OCI-LY3 (cell line): ENCODE measurements around the gene ONECUT1.

ENCODE experiments used
- H2AFZ ChIP-seq: fragments of 200-600, 300-600 bp; shearing (Covaris generic); 2 replicates; pipeline ENCODE4 v1.6.0; 2014; ENCODE audit warnings: antibody characterized with exemption, low read depth, low read length
- H3K27ac ChIP-seq: fragments of 200-600, 300-600 bp; sonication (generic); 2 replicates; pipeline ENCODE4 v1.5.1; 2014; ENCODE audit warnings: mild to moderate bottlenecking, low read length, moderate library complexity, mixed read lengths
- H3K27me3 ChIP-seq: fragments of 200-600, 300-600 bp; sonication (generic); 2 replicates; pipeline ENCODE4 v1.6.1; 2014; ENCODE audit warnings: low read depth, low read length, mixed read lengths
- H3K36me3 ChIP-seq: fragments of 200-600, 300-600 bp; sonication (generic); replicated peaks from 2 replicates; pipeline ENCODE3; 2014; ENCODE audit warnings: low read depth, low read length, mixed read lengths
- H3K4me1 ChIP-seq: fragments of 300-600, 200-600 bp; sonication (generic); 2 replicates; pipeline ENCODE4 v1.6.1; 2014; ENCODE audit warnings: low read length, mixed read lengths
- H3K4me2 ChIP-seq: fragments of 200-600, 300-600 bp; sonication (generic); 2 replicates; pipeline ENCODE4 v1.6.1; 2014; ENCODE audit warnings: low read length, mixed read lengths
- H3K4me3 ChIP-seq: fragments of 300-600, 200-600 bp; sonication (generic); 2 replicates; pipeline ENCODE4 v1.5.1; 2014; ENCODE audit warnings: antibody characterized with exemption, mild to moderate bottlenecking, low read length, moderate library complexity
- H3K79me2 ChIP-seq: fragments of 300-600, 200-600 bp; shearing (Covaris generic); 2 replicates; pipeline ENCODE4 v1.6.1; 2014; ENCODE audit warnings: mild to moderate bottlenecking, low read length, mixed read lengths
- H3K9ac ChIP-seq: fragments of 300-600, 200-600 bp; shearing (Covaris generic); 2 replicates; pipeline ENCODE4 v1.6.0; 2014; ENCODE audit warnings: mild to moderate bottlenecking, low read length, moderate library complexity
- H3K9me3 ChIP-seq: fragments of 200-600, 300-600 bp; shearing (Covaris generic); 2 replicates; pipeline ENCODE4 v1.6.1; 2014; ENCODE audit warnings: low read length, mixed read lengths; ENCODE audit not compliant: insufficient read depth
- H4K20me1 ChIP-seq: fragments of 200-600, 300-600 bp; sonication (generic); 2 replicates; pipeline ENCODE4 v1.6.1; 2016; ENCODE audit warnings: low read length, mixed read lengths; ENCODE audit not compliant: insufficient read depth
- EZH2phosphoT487 ChIP-seq: fragments of 200-600 bp; shearing (Covaris generic); IDR thresholded peaks from 2 replicates; pipeline ENCODE4 v1.6.1; 2018; ENCODE audit warnings: antibody characterized with exemption, mixed run types, low read depth
- TF ChIP-seq, protein P1 (sequence below): fragments of 200-600, 300-600 bp; sonication (generic); IDR thresholded peaks from 2 replicates; pipeline ENCODE4 v1.5.1; 2014; ENCODE audit warnings: antibody characterized with exemption, low read length, low read depth

ONECUT1 gene

DNA sequence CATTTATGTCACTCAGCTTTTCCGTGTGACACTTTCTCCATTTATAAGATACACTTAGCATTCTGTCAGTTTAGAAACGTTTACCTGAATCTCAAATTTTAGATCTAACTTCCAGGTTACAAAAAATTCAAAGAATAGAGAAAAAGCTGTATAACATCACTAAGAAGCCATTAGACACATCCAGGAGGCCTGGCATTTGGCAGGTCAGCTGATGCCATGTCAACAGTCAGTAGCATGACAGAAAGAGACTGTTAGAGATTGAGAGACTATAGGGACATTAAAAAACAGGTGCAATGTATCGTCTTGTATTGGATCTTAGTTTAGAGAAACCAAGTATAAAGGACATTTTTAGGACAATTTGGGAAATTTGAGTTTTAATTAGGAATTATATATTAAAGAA lies 57.6 kb downstream of the ONECUT1 start:
- no peak overlapping the region for H3K4me2 ChIP-seq
- peaks cover 38% of the 10 kb centered on the region for H3K4me1 ChIP-seq
- TF ChIP-seq, protein P1, sequence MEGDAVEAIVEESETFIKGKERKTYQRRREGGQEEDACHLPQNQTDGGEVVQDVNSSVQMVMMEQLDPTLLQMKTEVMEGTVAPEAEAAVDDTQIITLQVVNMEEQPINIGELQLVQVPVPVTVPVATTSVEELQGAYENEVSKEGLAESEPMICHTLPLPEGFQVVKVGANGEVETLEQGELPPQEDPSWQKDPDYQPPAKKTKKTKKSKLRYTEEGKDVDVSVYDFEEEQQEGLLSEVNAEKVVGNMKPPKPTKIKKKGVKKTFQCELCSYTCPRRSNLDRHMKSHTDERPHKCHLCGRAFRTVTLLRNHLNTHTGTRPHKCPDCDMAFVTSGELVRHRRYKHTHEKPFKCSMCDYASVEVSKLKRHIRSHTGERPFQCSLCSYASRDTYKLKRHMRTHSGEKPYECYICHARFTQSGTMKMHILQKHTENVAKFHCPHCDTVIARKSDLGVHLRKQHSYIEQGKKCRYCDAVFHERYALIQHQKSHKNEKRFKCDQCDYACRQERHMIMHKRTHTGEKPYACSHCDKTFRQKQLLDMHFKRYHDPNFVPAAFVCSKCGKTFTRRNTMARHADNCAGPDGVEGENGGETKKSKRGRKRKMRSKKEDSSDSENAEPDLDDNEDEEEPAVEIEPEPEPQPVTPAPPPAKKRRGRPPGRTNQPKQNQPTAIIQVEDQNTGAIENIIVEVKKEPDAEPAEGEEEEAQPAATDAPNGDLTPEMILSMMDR = no peak
- no peak for TF ChIP-seq EZH2phosphoT487

DNA sequence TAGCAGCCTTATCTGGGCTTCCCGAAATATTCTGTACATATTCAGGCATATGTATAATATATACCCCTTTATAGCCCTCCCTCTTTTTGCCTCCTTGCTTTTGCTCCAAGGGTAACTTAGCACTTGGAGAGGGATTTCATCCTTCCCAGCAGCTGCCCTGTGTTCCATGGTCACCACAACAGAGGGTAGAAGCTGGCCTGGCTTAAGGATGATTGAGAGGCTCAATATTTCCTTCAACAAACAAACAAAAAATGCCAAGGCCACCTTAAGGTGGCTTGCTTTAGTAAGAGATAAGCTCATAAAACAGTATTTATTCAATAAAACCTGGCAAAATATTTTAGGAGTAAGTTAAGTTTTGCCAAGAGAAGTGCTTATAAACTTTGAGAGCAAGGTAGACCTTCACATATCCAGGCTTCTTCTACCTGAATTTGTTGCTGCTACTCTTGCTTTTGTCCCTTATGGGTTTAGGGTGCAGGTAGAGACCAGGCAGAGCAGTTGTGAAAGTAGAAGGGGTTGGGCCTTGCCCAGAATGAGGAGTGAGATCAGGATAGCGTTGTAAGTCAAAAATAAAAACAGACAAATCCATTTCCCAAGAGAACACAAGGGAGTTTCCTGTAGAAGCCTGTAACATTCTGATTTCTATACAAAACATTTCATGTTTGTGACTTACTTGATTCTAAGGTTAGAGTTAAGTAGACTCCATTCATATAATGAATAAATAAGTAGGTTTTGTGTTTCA lies 58.2 kb downstream of the ONECUT1 start:
- no peak overlapping the region for H3K9ac ChIP-seq
- H3K9me3 ChIP-seq = no peaks in the 10 kb centered on the region
- no peak overlapping the region for H3K27ac ChIP-seq
- H4K20me1 ChIP-seq = no peaks in the 10 kb centered on the region
- no peaks in the 10 kb centered on the region for H3K79me2 ChIP-seq
- H3K4me3 ChIP-seq = no peak overlapping the region
- TF ChIP-seq EZH2phosphoT487 = no peak
- TF ChIP-seq, protein P1 = no peak
- H3K4me1 ChIP-seq = peaks cover 39% of the 10 kb centered on the region
- no peak overlapping the region for H3K4me2 ChIP-seq
- H2AFZ ChIP-seq = peak overlapping the region; percentile 7; the same call in 1 of the 2 replicates
- no peaks in the 10 kb centered on the region for H3K36me3 ChIP-seq
- H3K27me3 ChIP-seq = 0 out of 2 replicates have a peak, but pooled peaks cover under 1% of the 10 kb centered on the region

More for the DNA sequence above, 57.6 kb downstream of the ONECUT1 start:
- Histone ChIP-seq H3K27ac (no peak overlapping the region), H4K20me1 (no peaks in the 10 kb centered on the region), H3K4me3 (no peak overlapping the region), H3K9me3 (no peaks in the 10 kb centered on the region), H3K79me2 (no peaks in the 10 kb centered on the region), H3K36me3 (no peaks in the 10 kb centered on the region), H3K27me3 (0 out of 2 replicates have a peak, but pooled peaks cover 2% of the 10 kb centered on the region), H2AFZ (no peak overlapping the region), H3K9ac (no peak overlapping the region)

DNA sequence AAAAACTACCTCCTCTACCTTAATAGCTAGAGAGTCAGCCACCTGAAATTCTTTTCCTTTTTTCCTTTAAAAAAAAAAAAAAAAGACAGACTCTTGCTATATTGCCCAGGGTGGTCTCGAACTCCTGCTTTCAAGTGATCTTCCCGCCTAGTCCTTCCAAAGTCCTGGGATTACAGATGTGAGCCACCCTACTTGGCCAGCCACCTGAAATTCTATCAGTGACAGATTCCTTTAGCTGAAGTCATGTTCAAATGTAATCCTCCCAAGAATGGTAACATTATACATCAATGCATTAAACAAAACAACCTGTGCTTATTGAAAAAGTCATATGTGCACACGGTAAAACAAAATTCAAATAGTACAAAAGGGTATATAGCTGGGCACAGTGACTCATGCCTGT lies 59.1 kb downstream of the ONECUT1 start:
- no peaks in the 10 kb centered on the region for H3K36me3 ChIP-seq
- no peaks in the 10 kb centered on the region for H3K27me3 ChIP-seq
- H3K9me3 ChIP-seq = no peaks in the 10 kb centered on the region
- no peak overlapping the region for H3K4me2 ChIP-seq
- H2AFZ ChIP-seq = no peak overlapping the region
- H3K4me1 ChIP-seq = peaks cover 39% of the 10 kb centered on the region
- TF ChIP-seq, protein P1 = no peak
- TF ChIP-seq EZH2phosphoT487 = no peak
- H4K20me1 ChIP-seq = no peaks in the 10 kb centered on the region
- no peaks in the 10 kb centered on the region for H3K79me2 ChIP-seq
- no peak overlapping the region for H3K27ac ChIP-seq
- no peak overlapping the region for H3K9ac ChIP-seq
- no peak overlapping the region for H3K4me3 ChIP-seq

DNA sequence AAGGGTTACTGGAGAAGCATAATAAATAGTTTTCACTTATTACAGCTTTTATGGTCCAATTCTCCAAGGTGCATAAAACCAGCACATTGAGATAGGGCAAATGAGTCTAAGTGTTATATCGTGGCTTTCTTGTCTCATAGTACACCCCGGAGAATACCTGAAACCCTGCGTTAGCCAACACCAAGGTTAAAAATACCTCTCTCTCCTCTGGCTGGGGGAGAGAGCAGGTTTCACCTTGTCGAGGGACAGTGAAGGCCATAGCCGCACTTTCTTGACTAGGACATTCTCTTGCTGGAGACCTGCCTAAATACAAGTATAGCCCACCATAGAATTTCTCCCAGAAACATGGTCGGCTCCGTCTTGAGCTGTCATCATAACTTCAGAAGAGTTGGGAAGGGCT lies 59.5 kb downstream of the ONECUT1 start:
- no peak overlapping the region for H3K27ac ChIP-seq
- no peak overlapping the region for H3K9ac ChIP-seq
- no peaks in the 10 kb centered on the region for H3K9me3 ChIP-seq
- H2AFZ ChIP-seq = peak overlapping the region; percentile 99
- peak overlapping the region; percentile 65 for H3K4me2 ChIP-seq
- peaks cover 36% of the 10 kb centered on the region for H3K4me1 ChIP-seq
- no peaks in the 10 kb centered on the region for H4K20me1 ChIP-seq
- H3K27me3 ChIP-seq = no peaks in the 10 kb centered on the region
- no peaks in the 10 kb centered on the region for H3K79me2 ChIP-seq
- no peaks in the 10 kb centered on the region for H3K36me3 ChIP-seq
- peak overlapping the region; percentile 12; the same call in 1 of the 2 replicates for H3K4me3 ChIP-seq
- TF ChIP-seq EZH2phosphoT487 = no peak
- TF ChIP-seq, protein P1 = no peak
